Muscle of back (tissue), 11 donors: ENCODE results near the gene NR2C2. TPM values are rescaled to one million over a fixed set of nuclear protein-coding genes. Genes with fewer than 3 reads are reported as not detected.

ENCODE experiments used
- DNase-seq, 3 donors: peaks; one replicate each; pipeline versions ENCODE4 v3.0.0 to v3.0.0-alpha.2; 2013
- polyA plus RNA-seq, 10 donors: library from polyadenylated mRNA; unstranded; fragments of 120-200 nt; gene quantifications; one replicate each; pipeline ENCODE4 v1.2.1, GENCODE V29; 2013; ENCODE audit not compliant: insufficient read length in 10 of 10

NR2C2 gene
- polyA plus RNA-seq, 10 donors = 25.7 to 43.4 (median 33.8) TPM

DNA sequence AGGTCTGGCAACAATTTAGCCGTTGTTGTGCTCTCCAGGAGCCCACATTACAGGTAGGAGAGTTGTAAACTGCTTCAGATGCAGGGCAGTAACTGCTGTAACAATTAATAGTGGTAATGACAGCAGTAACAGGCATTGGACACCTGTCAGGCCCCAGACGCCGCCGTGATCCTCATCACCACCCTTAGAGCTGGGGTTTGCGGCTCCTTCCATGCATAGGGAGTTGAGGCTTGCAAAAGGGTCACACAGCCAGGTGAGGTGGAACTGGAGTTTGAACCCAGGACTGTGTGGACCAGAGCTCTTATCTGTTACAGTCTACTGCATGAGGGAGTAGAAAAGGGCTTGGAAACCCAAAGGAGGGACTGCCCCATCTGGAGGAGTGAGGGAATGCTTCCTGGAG lies 26.8 kb upstream of the NR2C2 start:
- DNase-seq = no peak

GRCh38 chr3:14921034-14921616 lies 26.3 kb upstream of the NR2C2 start:
- DNase-seq = peak; percentile 79 to 91 (median 89)

GRCh38 chr3:14921811-14922705 lies 25.3 kb upstream of the NR2C2 start:
- no peak for DNase-seq

GRCh38 chr3:14922863-14923262 lies 24.5 kb upstream of the NR2C2 start:
- no peak for DNase-seq

DNA sequence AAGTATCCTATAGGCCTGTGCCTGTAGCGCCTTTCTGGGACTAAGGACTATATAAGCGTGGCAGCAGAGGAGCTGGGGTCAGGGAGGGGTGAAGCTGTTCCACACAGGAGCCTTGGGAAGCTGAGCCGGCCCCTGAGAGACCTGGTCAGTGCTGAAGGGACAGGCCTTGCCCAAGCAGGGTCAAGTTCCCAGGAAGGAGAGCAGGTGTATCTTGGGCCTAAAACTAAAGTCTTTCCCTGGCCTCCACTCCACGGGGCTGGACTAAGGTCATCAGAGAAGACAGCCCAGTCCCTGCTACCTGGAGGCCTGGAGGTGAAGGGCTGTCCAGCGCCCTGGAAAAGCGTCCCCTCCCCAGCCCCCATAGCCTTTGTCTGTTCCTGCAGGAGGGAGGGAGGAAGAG lies 23.9 kb upstream of the NR2C2 start:
- no peak for DNase-seq

GRCh38 chr3:14925729-14926591 lies 21.4 kb upstream of the NR2C2 start:
- DNase-seq = peak in 2 of 3 donors; percentile 56 to 76

DNA sequence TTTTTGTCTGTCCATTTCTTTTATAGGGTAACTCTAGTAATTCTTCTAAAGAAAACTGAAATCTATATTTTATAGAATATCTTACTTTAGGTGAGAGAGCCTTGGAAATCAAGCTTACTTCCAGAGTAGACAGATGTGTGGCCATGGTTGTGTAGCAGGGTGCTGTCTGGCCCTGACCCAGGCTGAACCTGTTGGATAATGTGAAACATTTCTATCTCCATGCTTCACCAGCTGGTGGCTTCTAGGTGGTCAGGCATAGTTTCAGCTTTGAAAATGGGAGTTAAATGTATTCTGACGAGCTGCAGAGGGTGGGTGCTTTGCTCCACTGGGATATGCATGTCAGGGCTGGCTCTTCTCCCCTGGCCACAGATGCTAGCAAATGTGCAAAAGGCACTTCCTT lies 20.8 kb upstream of the NR2C2 start:
- DNase-seq = no peak

DNA sequence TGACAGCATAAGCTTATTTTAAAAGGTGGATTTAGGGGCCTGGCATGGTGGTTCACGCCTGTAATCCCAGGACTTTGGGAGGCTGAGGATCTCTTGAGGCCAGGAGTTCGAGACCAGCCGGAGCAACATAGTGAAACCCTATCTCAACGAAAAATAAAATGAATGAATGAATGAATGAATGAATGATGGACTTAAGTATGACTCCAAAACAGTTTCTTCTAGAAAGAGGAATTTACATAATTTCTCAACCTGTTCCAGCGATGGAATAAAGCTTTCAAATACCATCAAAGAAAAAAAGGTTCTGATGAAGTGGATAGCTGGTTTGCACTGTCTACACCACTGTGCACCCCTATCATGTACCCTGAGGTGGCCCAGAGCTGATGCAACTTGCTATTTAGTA lies 20.1 kb upstream of the NR2C2 start:
- DNase-seq = no peak

DNA sequence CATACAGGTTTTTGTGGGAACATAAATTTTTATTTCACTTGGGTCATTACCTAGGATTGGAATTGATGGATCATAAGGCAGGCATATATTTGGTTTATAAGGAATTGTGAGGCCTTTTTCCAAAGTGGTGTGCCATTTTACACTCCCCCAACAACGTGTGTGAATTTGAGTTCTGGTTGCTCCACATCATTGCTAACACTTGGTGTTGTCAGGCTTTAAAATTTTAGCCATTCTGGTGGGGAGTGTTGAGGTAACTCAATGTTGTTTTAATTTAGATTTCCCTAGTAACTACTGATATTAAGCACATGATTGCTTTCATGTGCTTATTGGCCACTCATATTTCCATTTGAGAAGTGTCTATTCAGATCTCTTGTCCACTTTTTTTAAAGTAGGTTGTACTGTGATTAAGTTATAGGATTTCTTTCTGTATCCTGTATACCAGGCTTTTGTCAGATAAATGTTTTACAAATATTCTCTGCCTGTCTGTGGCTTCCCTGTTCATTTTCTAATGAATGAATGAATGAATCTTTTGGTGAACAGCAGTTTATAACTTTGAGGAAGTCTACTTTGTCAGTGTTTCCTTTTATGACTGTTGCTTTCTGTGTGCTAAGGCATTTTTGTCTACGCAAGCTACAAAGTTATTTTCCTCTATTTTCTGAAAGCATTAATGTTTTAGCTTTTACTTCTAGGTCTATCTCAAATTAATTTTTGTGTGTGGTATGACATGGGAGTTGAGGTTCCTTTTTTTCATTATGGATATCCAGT lies 17.9 kb upstream of the NR2C2 start:
- no peak for DNase-seq

DNA sequence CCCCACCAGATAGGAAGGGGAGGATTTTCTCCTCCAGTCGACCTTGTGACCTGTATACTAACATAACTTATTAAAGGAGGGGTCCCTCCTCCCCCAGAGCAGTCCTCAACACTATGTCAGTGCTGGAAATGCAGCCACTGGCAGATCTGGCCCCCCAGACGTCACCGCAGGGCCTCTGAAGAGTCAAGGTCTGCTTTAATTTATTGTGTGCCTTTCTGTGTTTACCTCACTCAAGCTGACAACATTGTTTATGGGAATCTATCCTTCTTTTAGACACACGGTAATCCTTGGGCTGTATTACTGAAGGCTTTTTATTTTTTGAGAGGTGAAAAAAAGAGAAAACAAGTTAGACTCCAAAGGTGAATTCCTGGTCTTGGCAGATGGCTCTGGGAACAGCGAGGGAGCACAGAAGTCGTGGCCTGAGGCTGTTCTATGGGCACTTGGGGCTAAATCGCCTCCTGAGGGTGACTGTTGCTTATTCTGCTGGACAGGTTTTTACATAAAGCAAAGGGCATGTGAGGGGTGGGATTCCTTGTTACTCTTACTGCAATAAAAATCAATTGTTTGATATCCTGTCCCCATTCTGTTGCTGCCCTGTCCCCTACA lies 13.5 kb upstream of the NR2C2 start:
- DNase-seq = no peak

DNA sequence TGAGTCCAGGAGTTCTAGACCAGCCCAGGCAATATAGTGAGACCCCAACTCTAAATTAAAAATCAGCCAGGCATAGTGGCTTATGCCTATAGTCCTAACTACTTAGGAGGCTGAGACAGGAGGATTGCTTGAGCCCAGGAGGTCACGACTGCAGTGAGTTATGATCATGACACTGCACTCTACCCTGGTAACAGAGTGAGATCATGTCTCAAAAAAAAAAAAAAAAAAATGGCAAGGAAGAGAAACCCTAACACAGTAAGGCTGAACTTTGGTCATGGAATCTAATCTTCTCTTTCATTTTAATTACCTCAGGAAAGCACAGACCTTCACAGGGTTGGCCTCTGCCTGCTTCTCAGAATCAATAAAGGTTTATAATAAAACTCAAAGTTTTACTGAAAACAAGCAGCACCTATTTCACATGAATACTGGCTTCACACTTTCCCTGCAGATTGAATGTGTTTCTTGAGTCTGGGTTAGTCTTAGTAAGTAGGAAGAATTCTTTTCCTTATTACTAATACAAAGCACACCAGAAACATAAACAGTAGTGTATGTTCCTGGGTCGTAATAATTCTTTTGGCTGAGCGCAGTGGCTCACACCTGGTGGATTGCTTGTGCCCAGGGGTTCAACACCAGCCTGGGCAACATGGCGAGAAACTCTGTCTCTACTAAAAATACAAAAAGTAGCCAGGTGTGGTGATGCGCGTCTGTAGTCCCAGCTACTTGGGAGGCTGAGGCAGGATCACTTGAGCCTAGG lies 11.6 kb upstream of the NR2C2 start:
- no peak for DNase-seq

DNA sequence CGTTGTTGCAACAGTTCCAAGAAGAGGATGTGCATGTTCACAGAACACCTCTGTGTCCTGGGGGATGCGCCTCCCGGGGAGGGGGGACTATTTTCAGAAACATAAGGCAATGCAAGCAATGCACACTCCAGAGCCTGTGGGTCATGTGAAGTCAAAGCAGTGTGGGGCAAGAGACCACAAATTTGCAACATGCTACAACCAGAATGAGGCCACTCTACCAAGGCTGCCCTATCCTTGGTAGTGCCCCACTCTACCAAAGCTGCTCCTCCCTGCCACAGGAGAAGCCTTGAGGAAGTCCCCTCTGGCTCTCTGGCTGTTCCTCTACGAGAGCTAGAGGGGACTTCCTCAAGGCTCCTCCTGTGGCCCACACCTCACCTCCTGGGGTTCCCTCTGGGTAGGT lies 8.4 kb upstream of the NR2C2 start:
- DNase-seq = no peak

DNA sequence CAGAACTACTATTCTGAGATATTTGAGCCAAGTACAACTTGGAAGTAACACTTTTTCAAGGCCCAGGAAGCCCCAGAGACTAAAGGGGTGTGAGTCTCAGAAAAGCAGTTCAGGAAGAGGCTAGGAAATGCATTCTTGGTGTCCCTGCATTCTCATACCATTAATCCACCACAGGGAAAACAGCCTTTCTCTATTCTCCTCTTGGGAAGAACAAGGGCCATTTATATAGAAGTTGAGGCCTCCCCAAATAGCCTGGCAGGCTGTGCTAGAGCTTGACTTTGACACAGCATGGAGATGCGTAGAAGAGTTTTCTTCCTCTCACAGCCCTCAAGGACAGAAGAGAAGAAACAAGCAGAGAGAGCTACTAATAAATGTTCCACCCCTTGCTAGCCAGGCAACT lies 5.5 kb upstream of the NR2C2 start:
- no peak for DNase-seq

DNA sequence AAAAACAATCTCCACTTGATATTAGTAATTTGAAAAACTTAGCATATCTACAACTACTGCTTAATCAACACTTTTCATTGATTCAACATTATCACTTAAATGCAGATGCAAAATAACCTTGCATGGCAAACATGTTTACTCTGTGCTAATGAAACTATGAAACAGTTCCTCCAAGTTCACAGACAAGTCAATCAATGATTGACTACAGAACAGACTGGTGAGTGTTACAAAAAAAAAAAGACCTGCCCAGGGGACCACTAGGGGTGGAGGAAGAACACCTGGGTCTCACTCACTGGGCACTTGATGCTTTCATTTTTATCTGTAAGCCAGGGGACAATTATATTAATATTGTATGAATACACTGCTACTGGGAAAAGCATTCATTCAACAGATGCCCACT lies 4.3 kb upstream of the NR2C2 start:
- no peak for DNase-seq

DNA sequence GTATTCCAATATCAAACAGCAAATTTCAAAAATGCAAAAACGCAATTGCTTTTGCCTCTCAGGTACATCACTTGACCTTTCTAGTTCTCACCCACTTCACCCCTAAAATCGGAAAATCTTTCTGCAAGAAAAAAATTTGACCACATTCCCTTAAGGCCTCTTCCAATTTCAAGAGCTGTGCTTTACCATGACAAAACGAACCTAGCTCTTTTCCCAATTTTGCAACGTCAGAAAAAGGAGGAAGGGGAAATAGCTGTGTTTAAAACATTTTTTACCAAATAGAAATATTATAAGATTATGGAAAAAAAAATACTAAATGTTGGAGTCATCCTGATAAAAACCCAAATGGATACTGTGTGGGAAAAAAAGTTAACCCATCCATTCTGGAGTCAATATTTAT lies 1.1 kb upstream of the NR2C2 start:
- DNase-seq = no peak

- DNase-seq = no peak
These were observed 664 bp upstream of the NR2C2 start for GRCh38 chr3:14946739-14947099.

- peak; percentile 98 to 99 (median 98) for DNase-seq
These were observed 664 bp downstream of the NR2C2 start for GRCh38 chr3:14947886-14948608.

GRCh38 chr3:14948609-14949038 lies 1.2 kb downstream of the NR2C2 start:
- DNase-seq = no peak

DNA sequence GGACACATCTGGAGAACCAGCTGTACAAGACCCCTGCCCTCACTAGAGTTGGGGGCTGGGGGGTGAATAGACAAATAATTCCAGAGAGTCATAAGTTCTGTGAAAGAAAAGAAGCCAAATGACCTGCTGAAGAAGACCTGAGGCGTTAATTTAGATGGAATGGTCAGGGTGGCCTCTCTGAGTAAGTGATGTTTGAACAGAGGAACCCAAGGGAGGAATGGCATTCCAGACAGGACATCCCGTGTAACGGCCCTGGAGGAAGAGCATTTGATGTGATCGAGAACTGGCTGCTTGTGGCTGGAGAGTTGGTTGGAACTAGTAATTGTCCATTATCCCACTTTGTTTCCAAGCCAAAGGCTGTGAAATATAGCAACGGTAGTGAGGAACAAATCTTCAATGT lies 1.7 kb downstream of the NR2C2 start:
- peak in 1 of 3 donors; percentile 24 for DNase-seq

- DNase-seq = no peak
These were observed 2.9 kb downstream of the NR2C2 start for GRCh38 chr3:14950274-14950673.
